ENCODE data around the gene ZC3H12D.

GRCh38 chr6:149483849-149484655 lies 762 bp downstream of the ZC3H12D start:
- TF ChIP-seq CTCF (IDR thresholded peaks at IDR 0.05) (no peak), POLR2A (IDR thresholded peaks at IDR 0.05; ENCODE audit: low read depth) (no peak), EP300 (IDR thresholded peaks at IDR 0.05) (no peak), POLR2AphosphoS5 (IDR thresholded peaks at IDR 0.05) (no peak)
